Loucy (cell line): ENCODE results near the gene CUL9.

Experiments
- H2AFZ ChIP-seq: fragments of 200-600 bp; sonication (generic); 2 replicates; pipeline ENCODE4 v1.6.0; 2016; ENCODE audit warnings: antibody characterized with exemption, mild to moderate bottlenecking, low read length, moderate library complexity
- H3F3A ChIP-seq: fragments of 200-600 bp; 2 replicates; pipeline ENCODE4 v1.6.0; 2016; ENCODE audit warnings: antibody characterized with exemption, low read depth, mild to moderate bottlenecking
- H3K27me3 ChIP-seq: fragments of 200-600 bp; sonication (generic); 2 replicates; pipeline ENCODE4 v1.6.1; 2014; ENCODE audit warnings: low read length, mild to moderate bottlenecking; ENCODE audit not compliant: insufficient read depth, poor library complexity, severe bottlenecking
- H3K36me3 ChIP-seq: fragments of 200-600 bp; sonication (generic); 2 replicates; pipeline ENCODE4 v1.6.1; 2016; ENCODE audit warnings: low read length; ENCODE audit not compliant: insufficient read depth
- H3K4me1 ChIP-seq: fragments of 200-600 bp; sonication (generic); 2 replicates; pipeline ENCODE4 v1.5.1; 2014; ENCODE audit warnings: low read length, mild to moderate bottlenecking; ENCODE audit not compliant: insufficient read depth, poor library complexity, severe bottlenecking
- H3K4me2 ChIP-seq: fragments of 200-600 bp; sonication (generic); 2 replicates; pipeline ENCODE4 v1.6.0; 2014; ENCODE audit warnings: antibody characterized with exemption, low read length, low read depth, mild to moderate bottlenecking; ENCODE audit not compliant: poor library complexity, severe bottlenecking
- H3K4me3 ChIP-seq: fragments of 200-600 bp; sonication (generic); 2 replicates; pipeline ENCODE4 v1.5.1; 2014; ENCODE audit warnings: low read length, mild to moderate bottlenecking, mixed read lengths; ENCODE audit not compliant: poor library complexity, severe bottlenecking
- H3K79me2 ChIP-seq: fragments of 200-600 bp; sonication (generic); 2 replicates; pipeline ENCODE4 v1.6.1; 2014; ENCODE audit warnings: low read length; ENCODE audit not compliant: insufficient read depth
- H3K9ac ChIP-seq: fragments of 200-600 bp; sonication (generic); 2 replicates; pipeline ENCODE4 v1.6.0; 2014; ENCODE audit warnings: mild to moderate bottlenecking, low read depth, low read length, moderate library complexity; ENCODE audit not compliant: poor library complexity, severe bottlenecking
- H3K9me2 ChIP-seq: fragments of 200-600 bp; sonication (generic); replicated peaks from 2 replicates; pipeline ENCODE4 v1.6.1; 2016; ENCODE audit warnings: low read depth, low read length, mixed read lengths
- H3K9me3 ChIP-seq: fragments of 200-600 bp; sonication (generic); 2 replicates; pipeline ENCODE4 v1.6.1; 2014; ENCODE audit warnings: mild to moderate bottlenecking, antibody characterized with exemption, low read length, low read depth; ENCODE audit not compliant: insufficient read depth
- H4K20me1 ChIP-seq: fragments of 200-600 bp; sonication (generic); 2 replicates; pipeline ENCODE4 v1.6.0; 2014; ENCODE audit warnings: antibody characterized with exemption, low read length, mild to moderate bottlenecking; ENCODE audit not compliant: insufficient read depth, poor library complexity, severe bottlenecking
- CTCF ChIP-seq: fragments of 200-600 bp; sonication (generic); conservative IDR thresholded peaks from 2 replicates; pipeline ENCODE4 v1.5.1; 2014; ENCODE audit warnings: mild to moderate bottlenecking, antibody characterized with exemption, low read length
- EZH2phosphoT487 ChIP-seq: fragments of 200-600 bp; IDR thresholded peaks from 2 replicates; pipeline ENCODE4 v1.6.1; 2018; ENCODE audit warnings: antibody characterized with exemption, mild to moderate bottlenecking, moderate library complexity, borderline replicate concordance

CUL9 gene

GRCh38 chr6:43192911-43193310 is 10.9 kb downstream of the CUL9 start:
- Histone ChIP-seq H3K4me3 (no peak overlapping the region), H3K36me3 (peaks cover 4% of the 10 kb centered on the region; the same call in 1 of the 2 replicates), H3K9ac (no peak overlapping the region), H3K9me3 (no peaks in the 10 kb centered on the region), H4K20me1 (no peaks in the 10 kb centered on the region), H3K4me1 (no peaks in the 10 kb centered on the region), H3K9me2 (no peaks in the 10 kb centered on the region), H3K27me3 (no peaks in the 10 kb centered on the region), H3K79me2 (no peaks in the 10 kb centered on the region), H3F3A (no peaks in the 10 kb centered on the region; the same call in 1 of the 2 replicates), H3K4me2 (no peak overlapping the region), H2AFZ (no peak overlapping the region)
- TF ChIP-seq EZH2phosphoT487 = no peak
- TF ChIP-seq CTCF = no peak

- Histone ChIP-seq H3K36me3 (peaks cover 7% of the 10 kb centered on the region; the same call in 1 of the 2 replicates), H2AFZ (no peak overlapping the region), H3K4me2 (no peak overlapping the region), H3K79me2 (no peaks in the 10 kb centered on the region), H3K9me2 (no peaks in the 10 kb centered on the region), H3K9me3 (no peaks in the 10 kb centered on the region), H3K27me3 (no peaks in the 10 kb centered on the region), H4K20me1 (no peaks in the 10 kb centered on the region), H3F3A (no peaks in the 10 kb centered on the region; the same call in 1 of the 2 replicates), H3K9ac (no peak overlapping the region), H3K4me3 (no peak overlapping the region), H3K4me1 (no peaks in the 10 kb centered on the region)
- TF ChIP-seq CTCF (no peak), EZH2phosphoT487 (no peak)
These were observed 11.9 kb downstream of the CUL9 start for GRCh38 chr6:43193929-43194328.

- TF ChIP-seq CTCF = no peak
- TF ChIP-seq EZH2phosphoT487 = no peak
- H4K20me1 ChIP-seq = no peaks in the 10 kb centered on the region
- H3K27me3 ChIP-seq = no peaks in the 10 kb centered on the region
- no peak overlapping the region for H2AFZ ChIP-seq
- H3K4me1 ChIP-seq = no peaks in the 10 kb centered on the region
- H3K36me3 ChIP-seq = peaks cover 7% of the 10 kb centered on the region; the same call in 1 of the 2 replicates
- H3K9ac ChIP-seq = no peak overlapping the region
- H3K79me2 ChIP-seq = no peaks in the 10 kb centered on the region
- no peaks in the 10 kb centered on the region for H3K9me2 ChIP-seq
- H3F3A ChIP-seq = no peaks in the 10 kb centered on the region
- H3K4me2 ChIP-seq = no peak overlapping the region
- H3K9me3 ChIP-seq = no peaks in the 10 kb centered on the region
- no peak overlapping the region for H3K4me3 ChIP-seq
These were observed 14.3 kb downstream of the CUL9 start for GRCh38 chr6:43196337-43196736.
